HCT116 (cell line): ENCODE results near the gene TSPAN15. TPM values are rescaled to one million over a fixed set of nuclear protein-coding genes. Genes with fewer than 3 reads are reported as not detected.

ENCODE experiments used
- ATAC-seq: fragments of 200-7000 bp; cut with Tn5 transposase; 2 replicates; pipeline ENCODE4 v1.9.1; 2020; ENCODE audit warnings: mild to moderate bottlenecking, moderate library complexity
- BruUV-seq: library from RNA; stranded (reverse); fragments of 400-500 nt; replicated peaks from 2 replicates; lab custom pipeline; 2021; lab: Mats Ljungman, UMichigan
- CTCF ChIA-PET: fragments of 300-600 bp; sonication (Branson Sonifier 250); formaldehyde crosslinking; loops from one replicate; lab custom pipeline; 2021; ENCODE audit warnings: antibody characterized with exemption; lab: Charles Lee
- POLR2A ChIA-PET: fragments of 300-600, 350-600 bp; sonication (Branson Sonifier 250); formaldehyde crosslinking; loops from one replicate; lab custom pipeline; 2021; ENCODE audit warnings: antibody characterized with exemption; lab: Charles Lee
- RAD21 ChIA-PET, 2 experiments: fragments of 300-600 bp; sonication (Branson Sonifier 250); formaldehyde crosslinking; loops; one replicate each; lab custom pipeline; 2023; ENCODE audit warnings: low total read pairs in 2 of 2; ENCODE audit not compliant: uncharacterized antibody in 2 of 2, unreplicated experiment in 2 of 2, low non-redundant PET in 1 of 2; lab: Charles Lee
- DNase-seq: peaks from one replicate; pipeline ENCODE4 v3.0.0-alpha.2; 2010; ENCODE audit warnings: low read depth, low spot score
- H2AFZ ChIP-seq: fragments of 200-600 bp; shearing (Covaris generic), sonication (generic); 2 replicates; pipeline ENCODE4 v1.6.1; 2017; ENCODE audit warnings: low read depth, mixed run types, mixed read lengths, antibody characterized with exemption, low read length; ENCODE audit not compliant: poor library complexity, severe bottlenecking
- H3K27ac ChIP-seq: 2 replicates; pipeline ENCODE4 v1.5.1; 2012; ENCODE audit warnings: low read depth, low read length
- H3K27me3 ChIP-seq: fragments of 200-600 bp; sonication (generic); 2 replicates; pipeline ENCODE4 v1.6.1; 2016; ENCODE audit warnings: mixed run types, low read length, mixed read lengths; ENCODE audit not compliant: insufficient read depth
- H3K36me3 ChIP-seq, 2 experiments: fragments of 200-500 bp in 1 of 2; fragments of 200-600 bp in 1 of 2; sonication (Bioruptor generic) in 1 of 2; sonication (generic) in 1 of 2; 2 replicates each; pipeline versions ENCODE4 v1.5.1 to v1.6.1; 2014 to 2016; ENCODE audit warnings: low read length in 2 of 2, inconsistent platforms in 1 of 2, mixed read lengths in 1 of 2, mixed run types in 1 of 2; ENCODE audit not compliant: insufficient read depth in 2 of 2, control insufficient read depth in 1 of 2
- H3K4me1 ChIP-seq, 2 experiments: fragments of 200-600 bp in 1 of 2; sonication (generic) in 1 of 2; 2 replicates each; pipeline versions ENCODE4 v1.5.1 to v1.6.1; 2012 to 2017; ENCODE audit warnings: low read length in 2 of 2, inconsistent platforms in 1 of 2, mild to moderate bottlenecking in 1 of 2, mixed read lengths in 1 of 2, mixed run types in 1 of 2, moderate library complexity in 1 of 2; ENCODE audit not compliant: insufficient read depth in 2 of 2, control insufficient read depth in 1 of 2
- H3K4me2 ChIP-seq: fragments of 200-600 bp; sonication (generic); 2 replicates; pipeline ENCODE4 v1.6.1; 2017; ENCODE audit warnings: mixed run types, low read length, mixed read lengths
- H3K4me3 ChIP-seq, 2 experiments: fragments of 200-600 bp in 1 of 2; sonication (generic) in 1 of 2; replicated peaks in 1 of 2; 2 replicates each; pipeline ENCODE4 v1.5.1; 2011 to 2016; ENCODE audit warnings: low read length in 2 of 2, control low read depth in 1 of 2, low read depth in 1 of 2, mild to moderate bottlenecking in 1 of 2, mixed read lengths in 1 of 2, mixed run types in 1 of 2
- H3K79me2 ChIP-seq: fragments of 200-600 bp; sonication (generic); 2 replicates; pipeline ENCODE4 v1.6.1; 2017; ENCODE audit warnings: mild to moderate bottlenecking, mixed run types, low read length, moderate library complexity, mixed read lengths; ENCODE audit not compliant: insufficient read depth
- H3K9ac ChIP-seq: fragments of 200-600 bp; sonication (generic); 2 replicates; pipeline ENCODE4 v1.6.1; 2016; ENCODE audit warnings: low read length, mixed read lengths
- H3K9me2 ChIP-seq: fragments of 200-600 bp; sonication (generic), shearing (Covaris generic); 2 replicates; pipeline ENCODE4 v1.6.1; 2017; ENCODE audit warnings: mixed run types, mild to moderate bottlenecking, moderate library complexity; ENCODE audit not compliant: insufficient read depth
- H3K9me3 ChIP-seq, 2 experiments: fragments of 200-500 bp in 1 of 2; fragments of 200-600 bp in 1 of 2; sonication (Bioruptor generic) in 1 of 2; sonication (generic) in 1 of 2; 2 replicates each; pipeline ENCODE4 v1.6.1; 2014 to 2017; ENCODE audit warnings: low read length in 2 of 2, mixed read lengths in 2 of 2, inconsistent platforms in 1 of 2, low read depth in 1 of 2, mild to moderate bottlenecking in 1 of 2, mixed run types in 1 of 2, moderate library complexity in 1 of 2; ENCODE audit not compliant: control insufficient read depth in 1 of 2, insufficient read depth in 1 of 2
- H4K20me1 ChIP-seq: fragments of 200-600 bp; sonication (generic), shearing (Covaris generic); 2 replicates; pipeline ENCODE4 v1.6.1; 2017; ENCODE audit warnings: mixed run types, mild to moderate bottlenecking, moderate library complexity; ENCODE audit not compliant: insufficient read depth
- CBX3 ChIP-seq: IDR thresholded peaks from 2 replicates; pipeline ENCODE4 v1.6.1; 2012; ENCODE audit warnings: low read depth
- EZH2 ChIP-seq: fragments of 200-600 bp; sonication (generic); IDR thresholded peaks from 2 replicates; pipeline ENCODE4 v1.6.1; 2017; ENCODE audit warnings: antibody characterized with exemption, mixed run types
- POLR2A ChIP-seq: IDR thresholded peaks from 2 replicates; pipeline ENCODE4 v1.7.0; 2011; ENCODE audit warnings: borderline replicate concordance; ENCODE audit not compliant: insufficient read depth, insufficient read length; ENCODE audit errors: extremely low read depth
- RAD21 ChIP-seq: IDR thresholded peaks from 2 replicates; pipeline ENCODE4 v1.6.1; 2012; ENCODE audit warnings: low read depth, mild to moderate bottlenecking
- SIN3A ChIP-seq: IDR thresholded peaks from 2 replicates; pipeline ENCODE4 v1.6.1; 2012; ENCODE audit warnings: low read depth
- SP1 ChIP-seq: IDR thresholded peaks from 2 replicates; pipeline ENCODE4 v1.6.1; 2012; ENCODE audit warnings: low read depth
- SRF ChIP-seq: IDR thresholded peaks from 2 replicates; pipeline ENCODE4 v1.6.1; 2012; ENCODE audit warnings: low read depth
- intact Hi-C: fragments of 100-400 bp; cut with micrococcal nuclease; formaldehyde crosslinking; loops from 2 replicates; pipeline ENCODE4 v1.10.0; 2022
- total RNA-seq: library from RNA; stranded (reverse); gene quantifications from one replicate; pipeline ENCODE4 v1.2.1, GENCODE V29; 2021; ENCODE audit not compliant: unreplicated experiment

TSPAN15 gene
- total RNA-seq, 1 experiment from 2014 or later = 16.0 TPM

- Histone ChIP-seq H3K4me2 (no peak overlapping the region), H3K27me3 (no peaks in the 10 kb centered on the region), H3K9ac (no peak overlapping the region), H2AFZ (no peak overlapping the region), H3K36me3 (no peaks in the 10 kb centered on the region; a peak in 1 of 4 replicates), H3K79me2 (no peaks in the 10 kb centered on the region), H3K9me2 (no peaks in the 10 kb centered on the region), H4K20me1 (no peaks in the 10 kb centered on the region), H3K9me3 (no peaks in the 10 kb centered on the region), H3K4me1 (peaks cover 4 to 5% of the 10 kb centered on the region in 2 experiments; a peak in 1 of 4 replicates), H3K27ac (no peak overlapping the region), H3K4me3 (no peak overlapping the region)
- DNase-seq = no peak
- RAD21 ChIA-PET = no interaction called here
- CTCF ChIA-PET = no interaction called here
- BruUV-seq = no TSS peak
- intact Hi-C loops = loop anchor here (10.0 kb wide), 1 partner anchor 45 kb away; the partner anchor contains the start of gene TSPAN15
- no peak for ATAC-seq
- no peak for TF ChIP-seq RAD21
- no peak for TF ChIP-seq SIN3A
- TF ChIP-seq SRF = no peak
- TF ChIP-seq POLR2A = no peak
- POLR2A ChIA-PET = no interaction called here
These were observed 48.7 kb downstream of the TSPAN15 start for GRCh38 chr10:69499726-69500689.

GRCh38 chr10:69500864-69501468, 49.7 kb downstream of the TSPAN15 start:
- H3K9ac ChIP-seq = no peak overlapping the region
- no peak overlapping the region for H3K4me2 ChIP-seq
- H3K27ac ChIP-seq = no peak overlapping the region
- H3K36me3 ChIP-seq = no peaks in the 10 kb centered on the region; a peak in 1 of 4 replicates
- H3K27me3 ChIP-seq = no peaks in the 10 kb centered on the region
- H2AFZ ChIP-seq = no peak overlapping the region
- no peak overlapping the region for H3K4me3 ChIP-seq
- H3K4me1 ChIP-seq = peaks cover 4 to 5% of the 10 kb centered on the region in 2 experiments; a peak in 1 of 4 replicates
- intact Hi-C loops = loop anchor here (10.0 kb wide), 1 partner anchor 46 kb away; the partner anchor contains the start of gene TSPAN15
- no peaks in the 10 kb centered on the region for H4K20me1 ChIP-seq
- H3K79me2 ChIP-seq = no peaks in the 10 kb centered on the region
- H3K9me3 ChIP-seq = no peaks in the 10 kb centered on the region
- no peak for ATAC-seq
- BruUV-seq = no TSS peak
- no peak for TF ChIP-seq POLR2A
- no peak for TF ChIP-seq CBX3
- no peak for TF ChIP-seq EZH2
- TF ChIP-seq SP1 = no peak
- no peak for TF ChIP-seq RAD21
- ChIA-PET RAD21 (no interaction called here), POLR2A (no interaction called here), CTCF (no interaction called here)
- no peaks in the 10 kb centered on the region for H3K9me2 ChIP-seq
- DNase-seq = no peak
